CD4-positive, alpha-beta T cell treated with Interleukin-12 subunit alpha and Interleukin-12 subunit beta, for 1 hour (primary cell): ENCODE data around the gene FLVCR1.
"Not testable (repeated sequence)": the region's sequence is repeated elsewhere in the genome, so short reads cannot be mapped to it uniquely, and the experiment has no call there.

Source experiments
- DNase-seq: peaks from one replicate; pipeline ENCODE4 v3.0.0-alpha.2; 2020

The FLVCR1 gene

DNA sequence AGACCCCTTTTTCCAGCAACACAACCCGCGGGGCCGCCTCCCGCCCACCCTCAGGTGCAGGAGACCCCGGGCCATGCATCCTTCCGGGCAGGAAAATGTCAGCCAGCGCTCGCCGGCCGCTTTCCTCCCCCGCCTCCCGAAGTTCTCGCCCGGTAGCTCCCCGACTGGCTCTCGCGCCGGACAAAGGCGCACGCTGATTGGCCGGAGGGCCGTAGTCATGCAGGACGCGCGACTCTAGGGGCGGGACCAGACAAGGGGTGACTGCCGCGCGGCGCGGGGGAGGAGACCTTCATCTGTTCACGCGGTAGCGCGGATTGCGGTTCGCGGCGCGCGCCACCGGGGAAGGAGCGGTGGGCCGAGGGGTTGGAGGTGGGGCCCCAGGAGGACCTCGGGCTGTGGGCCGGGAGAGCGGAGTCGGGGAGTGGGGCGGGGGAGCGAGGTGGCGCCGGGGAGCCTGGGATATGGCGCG lies at the start of gene FLVCR1:
Gene FLVCR1 (plus strand): TSS at position 284 of the 469 bp plus-strand sequence. CDS start 178 bp downstream, at position 462.
- peak; percentile 93 for DNase-seq

DNA sequence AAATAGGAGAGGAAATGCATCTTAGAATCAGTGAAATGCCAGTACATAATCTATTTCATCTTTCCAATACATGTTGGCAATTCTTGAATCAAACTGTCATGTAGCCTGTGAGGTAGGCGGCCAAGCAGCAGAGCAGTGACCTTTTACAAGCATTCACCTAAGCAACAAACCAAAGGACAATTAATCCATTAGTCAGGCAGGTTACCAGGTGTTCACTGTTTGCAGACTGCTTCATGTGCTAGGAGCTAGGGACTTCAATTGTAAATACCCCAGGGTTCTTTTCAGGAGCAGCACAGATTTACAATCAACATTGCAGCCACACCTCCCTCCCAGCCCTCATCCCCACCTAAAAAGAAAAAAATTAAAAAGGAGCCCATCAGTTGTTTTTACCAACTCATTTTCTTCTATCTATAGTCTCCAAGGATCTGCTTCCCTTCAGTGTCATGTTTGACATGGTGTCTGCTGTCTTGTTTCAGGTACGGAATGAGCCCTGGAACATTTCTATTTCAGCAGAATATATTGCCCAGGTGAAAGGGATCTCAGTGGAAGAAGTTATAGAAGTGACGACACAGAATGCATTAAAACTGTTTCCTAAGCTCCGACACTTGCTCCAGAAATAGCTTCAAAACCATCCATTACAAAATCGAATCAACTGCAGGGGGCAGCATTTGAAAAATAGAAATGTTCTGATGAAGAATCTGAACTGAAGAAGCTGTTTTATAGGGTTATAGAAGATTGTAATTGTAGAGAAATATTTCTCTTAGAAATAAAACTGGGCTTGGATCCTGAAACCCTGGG lies 43.3 kb upstream of the FLVCR1 start:
- DNase-seq: peak; percentile 8

DNA sequence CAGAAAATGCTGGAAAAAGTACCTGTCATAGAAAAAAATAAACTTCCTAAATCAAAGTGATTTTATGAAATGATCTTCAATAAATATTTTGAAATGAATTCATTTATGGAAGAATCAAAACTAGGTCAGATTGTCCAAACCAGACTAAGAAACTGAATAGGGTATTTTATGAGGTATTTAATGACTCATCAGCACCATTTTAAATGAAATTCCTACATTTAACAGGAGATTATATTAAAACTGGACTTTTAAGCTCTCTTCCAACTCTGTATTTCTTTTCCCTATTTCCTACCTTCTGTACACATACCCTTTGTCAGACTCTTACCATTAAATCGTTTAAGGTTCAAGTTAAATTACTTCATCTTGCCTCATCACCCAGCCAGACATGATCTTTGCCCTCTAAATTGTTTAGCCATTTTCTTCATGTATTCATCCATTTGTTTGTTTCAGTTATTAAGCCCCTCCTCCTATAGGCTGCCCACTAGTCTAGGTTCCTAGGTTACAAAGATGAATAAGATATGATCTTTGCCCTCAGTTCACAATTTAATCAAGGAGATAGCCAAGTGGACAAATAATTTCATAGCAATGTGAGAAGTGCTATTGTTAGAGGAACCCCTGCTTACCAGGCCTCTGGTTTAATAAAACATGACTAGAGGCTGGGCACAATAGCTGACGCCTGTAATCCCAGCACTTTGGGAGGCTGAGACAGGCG lies 41.4 kb upstream of the FLVCR1 start:
- no peak for DNase-seq

DNA sequence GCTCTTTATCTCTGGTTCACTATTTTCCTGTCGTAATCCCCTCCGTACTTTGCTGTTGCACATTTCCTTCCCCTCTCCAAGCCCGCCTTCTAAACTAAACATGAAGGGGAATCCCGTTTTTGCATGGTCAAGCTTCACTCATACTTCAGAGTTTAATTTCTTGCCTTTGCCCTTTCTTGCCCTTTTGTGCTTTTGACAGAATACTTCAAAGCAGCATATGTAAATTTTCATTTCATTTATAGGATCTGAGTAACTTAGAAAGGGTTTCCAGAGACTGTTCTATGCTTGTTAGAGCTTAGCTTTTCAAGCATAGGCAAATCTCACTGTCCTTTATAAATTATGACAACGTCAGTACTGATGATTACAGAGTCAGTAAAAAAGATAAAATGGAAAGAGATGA lies 38.3 kb upstream of the FLVCR1 start:
- DNase-seq: no peak

DNA sequence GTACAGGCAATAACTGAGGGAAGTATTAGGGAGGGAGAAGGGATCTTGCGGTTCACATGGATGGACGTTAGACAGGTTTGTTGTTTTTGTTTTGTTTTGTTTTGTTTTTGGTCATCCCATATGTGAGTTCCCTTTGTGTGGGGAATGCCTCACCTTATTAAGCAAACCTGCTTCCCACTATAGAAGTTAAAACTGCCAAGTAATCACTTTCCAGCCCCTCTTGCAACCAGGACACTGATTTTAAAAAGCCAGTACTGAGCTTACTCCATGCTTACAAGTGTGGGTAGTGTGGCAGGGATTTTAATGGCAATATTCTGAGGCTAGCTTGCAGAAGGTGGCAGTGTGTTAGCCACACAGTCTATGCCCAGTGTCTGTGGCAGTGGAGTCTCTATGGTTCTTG lies 37.1 kb upstream of the FLVCR1 start:
- DNase-seq: no peak

DNA sequence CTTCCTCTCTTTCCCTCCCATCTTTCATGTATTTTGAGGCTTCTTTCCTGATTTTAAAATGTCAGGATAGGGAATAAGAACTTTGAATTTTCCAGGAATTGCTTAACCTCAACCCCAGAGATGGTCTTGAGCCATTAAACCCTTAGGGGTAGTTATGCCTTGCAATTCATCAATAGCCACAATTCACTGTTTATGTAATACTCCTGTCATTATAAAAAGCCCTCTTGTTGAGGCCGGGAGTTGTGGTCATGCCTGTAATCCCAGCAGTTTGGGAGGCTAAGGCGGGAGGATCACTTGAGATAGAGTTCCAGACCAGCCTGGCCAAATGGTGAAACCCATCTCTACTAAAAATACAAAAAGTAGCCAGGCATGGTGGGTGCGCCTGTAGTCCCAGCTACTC lies 35.1 kb upstream of the FLVCR1 start:
- no peak for DNase-seq

DNA sequence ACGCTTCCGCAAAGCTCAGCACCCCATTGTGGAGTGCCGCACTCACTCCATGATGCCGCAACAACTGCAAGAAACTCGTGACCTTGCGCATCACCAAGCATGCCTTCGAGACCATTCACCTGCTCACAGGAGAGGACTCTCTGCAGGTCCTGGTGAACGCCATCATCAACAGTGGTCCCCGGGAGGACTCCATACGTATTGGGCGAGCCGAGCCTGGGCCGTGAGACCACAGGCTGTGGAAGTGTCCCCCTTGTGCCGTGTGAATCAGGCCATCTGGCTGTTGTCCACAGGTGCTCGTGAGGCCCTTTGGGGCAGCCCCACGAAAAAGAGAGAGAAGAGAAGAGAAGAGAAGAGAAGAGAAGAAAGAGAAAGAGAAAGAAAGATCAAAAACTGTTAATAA lies 33.9 kb upstream of the FLVCR1 start:
- DNase-seq: no peak

DNA sequence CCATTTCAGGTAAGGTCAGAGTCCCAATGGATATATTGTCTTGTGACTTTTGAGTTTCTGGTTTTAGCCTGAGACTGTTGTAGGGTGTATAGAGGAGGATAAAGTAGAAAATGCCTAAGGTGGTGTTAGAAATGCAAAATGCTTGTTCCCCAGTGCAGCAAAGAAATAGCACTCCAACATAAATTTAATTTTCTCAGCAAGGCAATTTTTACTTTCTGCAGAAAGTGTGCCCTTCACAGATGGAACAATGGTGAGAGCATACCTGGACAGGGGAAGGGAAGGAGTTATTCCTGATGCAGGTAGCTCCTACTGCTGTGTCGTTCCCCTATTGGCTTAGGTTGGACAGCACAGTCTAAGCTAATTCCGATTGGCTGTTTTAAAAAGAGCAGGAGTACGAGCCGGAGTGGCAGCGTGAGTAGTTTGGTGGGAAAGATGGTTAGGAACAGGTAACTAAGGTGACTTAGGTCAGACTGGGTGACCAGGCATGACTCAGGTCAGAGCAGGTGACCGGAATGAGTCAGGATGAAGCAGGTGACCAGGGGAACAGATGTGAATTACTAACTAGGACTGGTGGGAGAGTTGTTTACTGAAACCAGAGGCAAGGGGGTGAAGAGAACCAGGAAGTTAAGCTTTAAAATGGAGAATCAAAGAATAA lies 32.1 kb upstream of the FLVCR1 start:
- DNase-seq: no peak

DNA sequence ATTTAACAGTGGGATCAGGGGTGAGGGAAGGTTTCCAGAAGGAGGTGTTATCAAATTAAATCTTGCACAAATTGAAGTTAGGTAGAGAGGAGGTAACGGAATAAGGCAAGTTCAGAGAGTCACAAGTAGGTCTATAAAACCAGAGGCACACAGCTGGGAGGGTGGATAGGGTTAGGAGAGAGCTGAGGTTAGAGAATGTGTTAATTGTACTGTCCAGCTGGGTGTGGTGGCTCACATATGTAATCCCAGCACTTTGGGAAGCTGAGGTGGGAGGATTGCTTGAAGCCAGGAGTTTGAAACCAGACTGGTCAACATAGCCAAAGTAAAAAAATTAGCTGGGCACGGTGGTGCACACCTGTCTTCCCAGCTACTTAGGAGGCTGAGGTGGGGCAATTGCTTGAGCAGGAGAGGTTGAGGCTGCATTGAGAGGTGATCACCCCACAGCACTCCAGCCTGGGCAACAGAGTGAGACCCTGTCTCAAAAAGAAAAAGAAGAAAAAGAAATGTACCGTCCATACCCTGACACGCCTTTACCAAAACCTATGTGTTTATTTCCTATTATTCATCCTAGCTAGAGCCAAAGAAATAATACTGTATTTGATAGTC lies 30.8 kb upstream of the FLVCR1 start:
- DNase-seq: no peak

DNA sequence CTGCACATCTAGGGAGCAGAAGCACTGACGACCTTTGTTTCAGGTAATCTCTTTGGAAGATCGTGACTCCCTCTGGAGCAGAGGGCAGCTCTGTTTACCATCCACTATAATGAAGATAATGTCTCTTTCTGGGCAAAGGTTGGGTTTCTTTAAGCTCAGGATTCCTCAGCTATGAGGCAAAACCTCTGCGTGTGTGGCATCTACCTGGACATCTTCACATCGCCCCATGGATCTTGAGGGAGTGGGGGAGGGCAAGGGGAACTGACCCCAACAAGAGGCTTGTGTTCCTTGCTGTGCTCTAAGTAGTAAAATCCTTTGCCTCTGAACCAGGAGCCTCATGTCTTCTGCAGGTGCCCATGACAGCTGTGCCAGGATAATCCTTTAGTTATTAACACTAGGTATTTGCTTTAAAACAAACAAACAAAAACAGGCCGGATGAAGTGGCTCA lies 30.2 kb upstream of the FLVCR1 start:
- no peak for DNase-seq

DNA sequence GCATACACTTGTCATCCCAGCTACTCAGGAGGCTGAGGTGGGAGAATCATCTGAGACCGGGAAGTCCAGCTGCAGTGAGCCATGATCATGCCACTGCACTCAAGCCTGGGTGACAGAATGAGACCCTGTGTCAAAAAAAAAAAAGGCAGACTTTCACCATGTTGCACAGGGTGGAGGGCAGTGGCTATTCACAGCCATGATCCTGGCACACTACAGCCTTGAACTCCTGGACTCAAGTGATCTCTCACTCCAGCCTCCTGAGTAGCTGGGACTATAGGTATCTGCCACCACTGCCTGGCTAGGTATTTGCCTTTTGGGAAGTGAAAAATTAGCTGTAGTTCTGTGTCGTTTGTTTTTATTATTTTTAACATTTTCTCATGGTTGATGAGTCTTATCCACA lies 29.7 kb upstream of the FLVCR1 start:
- no peak for DNase-seq

DNA sequence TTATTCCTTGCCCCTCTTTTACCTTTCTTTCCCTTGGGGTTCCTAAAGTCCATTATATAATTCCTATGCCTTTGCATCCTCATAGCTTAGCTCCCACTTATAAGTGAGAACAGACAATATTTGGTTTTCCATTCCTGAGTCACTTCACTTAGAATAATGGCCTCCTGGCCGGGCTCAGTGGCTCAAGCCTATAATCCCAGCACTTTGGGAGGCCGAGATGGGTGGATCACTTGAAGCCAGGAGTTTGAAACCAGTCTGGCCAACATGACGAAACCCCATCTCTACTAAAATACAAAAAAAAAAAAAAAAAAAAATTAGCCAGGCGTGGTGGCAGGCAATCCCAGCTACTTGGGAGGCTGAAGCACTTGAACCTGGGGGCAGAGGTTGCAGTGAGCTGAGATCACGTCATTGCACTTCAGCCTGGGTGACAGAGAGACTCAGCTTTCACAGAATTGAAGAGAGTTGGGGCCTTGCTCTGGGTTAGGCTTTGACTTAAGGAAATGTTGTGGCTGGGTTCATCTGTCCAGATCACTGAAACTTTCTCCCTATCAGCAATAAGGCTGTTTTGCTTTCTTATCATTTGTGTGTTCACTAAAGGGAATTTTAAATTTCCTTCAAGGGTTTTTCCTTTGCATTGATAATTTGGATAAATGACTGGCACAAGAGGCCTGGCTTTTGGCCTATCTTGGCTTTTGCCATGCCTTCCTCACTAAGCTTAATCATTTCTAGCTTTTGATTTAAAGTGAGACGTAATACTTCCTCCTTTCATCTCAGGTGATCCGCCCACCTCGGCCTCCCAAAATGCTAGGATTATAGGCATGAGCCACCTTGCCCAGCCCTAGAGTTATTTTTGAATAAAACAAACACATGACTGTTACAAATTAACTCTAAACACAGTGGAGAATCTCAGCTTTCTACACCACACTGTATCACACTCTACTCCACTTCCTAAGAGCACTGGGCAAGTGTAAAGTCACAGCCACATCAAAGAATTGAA lies 24.6 kb upstream of the FLVCR1 start:
- DNase-seq: peak; percentile 8

DNA sequence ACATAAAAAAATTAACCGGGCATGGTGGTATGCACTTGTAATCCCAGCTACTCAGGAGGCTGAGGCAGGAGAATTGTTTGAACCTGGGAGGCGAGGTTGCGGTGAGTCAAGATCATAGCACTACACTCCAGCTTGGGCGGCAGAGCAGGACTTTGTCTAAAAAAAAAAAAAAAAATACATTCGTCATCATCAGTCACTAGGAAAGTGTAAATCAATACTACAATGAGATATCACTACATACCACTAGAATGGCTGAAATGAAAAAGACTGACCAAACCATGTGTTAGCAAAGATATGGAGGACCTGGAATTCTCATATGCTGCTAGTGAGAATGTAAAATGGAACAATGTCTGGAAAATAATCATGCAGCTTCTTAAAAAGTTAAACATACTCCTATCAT lies 19.9 kb upstream of the FLVCR1 start:
- no peak for DNase-seq

DNA sequence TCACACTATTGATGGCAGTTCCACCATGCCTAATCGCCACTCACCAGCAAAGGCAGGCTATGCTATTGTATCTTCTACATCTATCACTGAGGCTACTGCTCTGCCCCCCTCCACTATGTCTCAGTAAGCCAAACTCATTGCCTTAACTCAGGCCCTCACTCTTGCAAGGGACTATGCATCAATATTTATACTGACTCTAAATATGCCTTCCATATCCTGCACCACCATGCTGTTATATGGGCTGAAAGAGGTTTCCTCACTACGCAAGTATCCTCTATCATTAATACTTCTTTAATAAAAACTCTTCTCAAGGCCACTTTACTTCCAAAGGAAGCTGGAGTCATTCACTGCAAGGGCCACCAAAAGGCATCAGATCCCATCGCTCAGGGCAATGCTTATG lies 13.6 kb upstream of the FLVCR1 start:
- not testable (repeated sequence) for DNase-seq

DNA sequence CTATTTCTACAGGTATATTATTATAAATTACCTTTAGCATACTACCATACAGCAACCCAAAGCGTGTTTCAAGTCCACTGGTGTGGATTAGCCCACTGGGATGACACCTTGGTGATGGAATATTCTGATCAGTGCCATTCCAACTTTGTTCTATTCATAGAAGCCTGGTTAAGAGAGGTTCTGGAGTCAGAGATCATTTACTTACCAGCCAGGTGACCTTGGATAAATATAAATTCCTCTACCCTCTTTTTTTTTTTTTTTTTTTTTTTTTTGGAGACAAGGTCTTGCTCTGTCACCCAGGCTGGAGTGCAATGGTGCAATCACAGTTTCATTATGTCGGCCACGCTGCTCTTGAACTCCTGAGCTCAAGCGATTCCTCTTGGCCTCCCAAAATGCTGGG lies 10.5 kb upstream of the FLVCR1 start, which contains the start of gene SPATA45:
Gene SPATA45 (minus strand): TSS at position 101 of the 400 bp plus-strand sequence. CDS start 11,500 bp downstream, outside the sequence.
- no peak for DNase-seq

DNA sequence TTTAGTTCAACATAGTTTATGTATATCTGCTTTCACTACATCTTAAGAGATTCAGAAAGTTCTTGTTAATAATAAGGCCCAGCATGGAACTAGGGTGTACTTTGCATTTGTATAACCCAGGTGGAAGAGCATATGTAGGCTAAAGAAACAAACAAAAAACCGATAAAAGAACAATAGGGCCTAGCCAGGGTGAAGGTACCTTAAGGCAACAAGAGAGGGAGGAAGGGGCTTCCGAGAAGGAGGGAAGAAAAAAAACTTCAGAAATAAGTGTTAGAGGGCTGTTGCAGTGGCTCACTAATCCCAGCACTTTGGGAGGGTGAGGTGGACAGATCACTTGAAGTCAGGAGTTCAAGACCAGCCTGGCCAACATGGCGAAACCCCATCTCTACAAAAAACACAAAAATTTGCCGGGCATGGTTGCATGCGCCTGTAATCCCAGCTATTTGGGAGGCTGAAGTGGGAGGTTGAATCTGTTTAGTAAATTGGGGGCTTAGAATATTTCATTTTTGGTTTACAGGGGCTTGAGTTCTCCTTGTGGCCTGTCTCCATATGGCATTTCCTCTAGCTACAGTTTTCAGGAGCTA lies 5.9 kb upstream of the FLVCR1 start:
- no peak for DNase-seq

DNA sequence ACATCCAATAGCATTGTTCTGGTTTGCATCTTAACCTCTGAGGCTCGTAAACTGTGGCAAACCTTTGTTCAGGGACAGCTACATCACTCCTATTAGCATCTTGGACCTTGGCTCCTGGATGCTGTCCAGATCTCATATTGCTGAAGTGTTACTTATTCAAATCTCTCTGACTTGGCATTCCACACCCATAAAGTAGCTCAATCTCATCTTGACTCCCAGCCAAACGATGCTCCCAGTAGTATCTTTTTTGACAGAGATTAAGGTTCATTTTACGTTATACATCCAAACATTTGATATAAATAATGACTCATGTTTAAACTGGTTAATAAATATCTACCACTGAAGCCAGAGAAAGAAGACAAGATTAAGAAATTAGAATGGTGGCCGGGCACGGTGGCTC lies 4.4 kb upstream of the FLVCR1 start:
- DNase-seq: no peak

DNA sequence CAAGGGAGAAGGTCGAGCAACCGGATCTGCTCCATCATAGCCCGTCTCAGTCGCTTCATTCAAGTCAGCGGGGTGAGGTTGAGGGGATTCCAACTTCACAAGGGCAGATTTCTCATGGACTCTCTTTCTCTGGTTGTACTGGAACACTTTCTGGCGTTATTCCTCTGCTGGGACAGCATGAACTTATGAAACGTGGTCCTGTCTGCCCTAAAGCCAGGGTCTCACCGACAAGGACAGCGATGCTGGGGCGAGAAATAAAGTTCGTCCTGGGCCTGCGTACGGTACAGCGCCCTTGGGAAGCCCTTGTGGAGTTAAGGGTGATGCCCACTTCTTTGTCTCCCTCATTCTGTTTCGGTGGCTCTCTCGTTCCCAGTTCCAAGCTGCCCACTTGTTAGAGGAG lies 1.3 kb upstream of the FLVCR1 start:
- DNase-seq: no peak

DNA sequence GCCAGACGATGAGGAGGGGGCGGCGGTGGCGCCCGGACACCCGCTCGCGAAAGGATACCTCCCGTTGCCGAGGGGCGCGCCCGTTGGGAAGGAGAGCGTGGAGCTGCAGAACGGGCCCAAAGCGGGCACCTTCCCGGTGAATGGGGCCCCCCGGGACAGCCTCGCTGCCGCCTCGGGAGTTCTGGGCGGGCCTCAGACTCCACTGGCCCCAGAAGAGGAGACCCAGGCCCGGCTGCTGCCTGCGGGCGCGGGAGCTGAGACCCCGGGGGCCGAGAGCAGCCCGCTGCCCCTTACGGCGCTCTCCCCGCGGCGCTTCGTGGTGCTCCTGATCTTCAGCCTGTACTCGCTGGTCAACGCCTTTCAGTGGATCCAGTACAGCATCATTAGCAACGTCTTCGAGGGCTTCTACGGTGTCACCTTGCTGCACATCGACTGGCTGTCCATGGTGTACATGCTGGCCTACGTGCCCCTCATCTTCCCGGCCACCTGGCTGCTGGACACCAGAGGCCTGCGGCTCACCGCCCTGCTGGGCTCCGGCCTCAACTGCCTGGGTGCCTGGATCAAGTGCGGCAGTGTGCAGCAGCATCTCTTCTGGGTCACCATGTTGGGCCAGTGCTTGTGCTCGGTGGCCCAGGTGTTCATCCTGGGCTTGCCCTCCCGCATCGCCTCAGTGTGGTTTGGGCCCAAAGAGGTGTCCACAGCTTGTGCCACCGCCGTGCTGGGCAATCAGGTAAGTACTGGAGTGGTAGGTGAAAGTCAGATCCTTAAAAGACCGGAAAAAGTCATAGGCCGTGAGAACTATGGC lies 588 bp downstream of the FLVCR1 start:
- peak; percentile 14 for DNase-seq
